Iris pigment epithelial cell (primary cell): Measurements from ENCODE around the gene TRMT11.
A peak's percentile ranks its signal among the peaks of the same experiment; 100 is the strongest.
"Not testable (repeated sequence)": the region's sequence is repeated elsewhere in the genome, so short reads cannot be mapped to it uniquely, and the experiment has no call there.

Experiments
- DNase-seq: peaks from one replicate; pipeline ENCODE4 v3.0.0-alpha.2; 2011; ENCODE audit warnings: low read depth

The TRMT11 gene

GRCh38 chr6:125994670-125995488 is 8.5 kb downstream of the TRMT11 start:
- no peak for DNase-seq

- peak; percentile 57 for DNase-seq
These were observed 9.7 kb downstream of the TRMT11 start for GRCh38 chr6:125995972-125996580.

GRCh38 chr6:126002755-126003679 is 16.7 kb downstream of the TRMT11 start:
- DNase-seq, result no peak

- no peak for DNase-seq
These were observed 21.5 kb downstream of the TRMT11 start for GRCh38 chr6:126007800-126008199.

- no peak for DNase-seq
These were observed 23.7 kb downstream of the TRMT11 start for GRCh38 chr6:126010040-126010439.

GRCh38 chr6:126015863-126016262 is 29.5 kb downstream of the TRMT11 start:
- peak; percentile 69 for DNase-seq

- DNase-seq, result no peak
These were observed 30.3 kb downstream of the TRMT11 start for GRCh38 chr6:126016591-126016990.

- DNase-seq, result no peak
These were observed 31.3 kb downstream of the TRMT11 start for GRCh38 chr6:126017668-126018067.

- DNase-seq, result peak; percentile 72
These were observed 34.1 kb downstream of the TRMT11 start for GRCh38 chr6:126020305-126021050.

GRCh38 chr6:126023474-126023873 is 37.1 kb downstream of the TRMT11 start:
- DNase-seq, result not testable (repeated sequence)

GRCh38 chr6:126026001-126026400 is 39.7 kb downstream of the TRMT11 start:
- DNase-seq, result no peak

- DNase-seq, result peak; percentile 57
These were observed 41.3 kb downstream of the TRMT11 start for GRCh38 chr6:126027601-126028000.

- DNase-seq, result no peak
These were observed 43.7 kb downstream of the TRMT11 start for GRCh38 chr6:126030045-126030444.

- peak; percentile 93 for DNase-seq
These were observed 47.4 kb downstream of the TRMT11 start for GRCh38 chr6:126033696-126034095.

- DNase-seq, result no peak
These were observed 48.3 kb downstream of the TRMT11 start for GRCh38 chr6:126034656-126035055.

- no peak for DNase-seq
These were observed 49.4 kb downstream of the TRMT11 start for GRCh38 chr6:126035764-126036163.

GRCh38 chr6:126038234-126038633 is 51.9 kb downstream of the TRMT11 start:
- no peak for DNase-seq

- peak; percentile 61 for DNase-seq
These were observed 52.9 kb downstream of the TRMT11 start for GRCh38 chr6:126039284-126039683.

GRCh38 chr6:126040394-126040793 is 54.1 kb downstream of the TRMT11 start:
- no peak for DNase-seq

- peak; percentile 87 for DNase-seq
These were observed 54.5 kb downstream of the TRMT11 start for GRCh38 chr6:126040826-126041225.

GRCh38 chr6:126041516-126041915 is 55.2 kb downstream of the TRMT11 start:
- no peak for DNase-seq

GRCh38 chr6:126042001-126042419 is 55.7 kb downstream of the TRMT11 start:
- DNase-seq, result peak; percentile 66
